Measurements from ENCODE around the gene GLMP. TPM values are rescaled to one million over a fixed set of nuclear protein-coding genes. Genes with fewer than 3 reads are reported as not detected.

Gene GLMP
- total and polyA plus RNA-seq, 2 donors (not counting 3 experiments of a cell fraction or from before 2014, with no cell fraction given) = 84.3 to 109 TPM

GRCh38 chr1:156253634-156254033 lies 41.8 kb downstream of the GLMP start:
- intact Hi-C loops (cut with micrococcal nuclease) = no loop called here
- dilution Hi-C loops (cut with MboI; ENCODE audit: extremely low pct_ligation_motif_present, low sequenced_read_pairs) = no loop called here
- ChIA-PET POLR2A (no interaction called here), CTCF (interaction anchor here (1.6 kb wide), 1 partner anchor 108 kb away, joined by 6 read pairs; no protein-coding TSS in a partner anchor)
- no peak for DNase-seq (ENCODE audit: low read depth, low spot score)
- Histone ChIP-seq H3K36me3 (ENCODE audit: control insufficient read depth in 2 of 2, extremely low read depth in 1 of 2, insufficient read depth in 2 of 2, low read length in 2 of 2) (peaks cover 23 to 67% of the 10 kb centered on the region in 2 experiments), H3K9me3 (replicated peaks; ENCODE audit: control insufficient read depth, insufficient read depth, low read length) (no peaks in the 10 kb centered on the region), H3K4me1 (ENCODE audit: control insufficient read depth, extremely low read depth, insufficient read depth, low read length) (peaks cover 8% of the 10 kb centered on the region), H4K20me1 (replicated peaks; ENCODE audit: control insufficient read depth, extremely low read depth, insufficient read depth, low read length) (no peaks in the 10 kb centered on the region), H3K4me2 (ENCODE audit: insufficient read depth, low read length) (no peak overlapping the region), H2AFZ (ENCODE audit: low read depth, low read length) (no peak overlapping the region), H3K79me2 (ENCODE audit: control insufficient read depth, insufficient read depth, low read length) (no peaks in the 10 kb centered on the region), H3K27ac (ENCODE audit: insufficient read depth, low read depth, low read length) (no peak overlapping the region), H3K27me3 (ENCODE audit: control insufficient read depth in 2 of 2, insufficient read depth in 2 of 2, low read length in 2 of 2) (no peaks in the 10 kb centered on the region), H3K4me3 (replicated peaks in 1 of 3; ENCODE audit: insufficient read depth in 1 of 3, low read depth in 1 of 3, low read length in 3 of 3) (no peak overlapping the region), H3K9me1 (replicated peaks; ENCODE audit: control insufficient read depth, extremely low read depth, insufficient read depth, low read length) (no peaks in the 10 kb centered on the region), H3K9ac (replicated peaks; ENCODE audit: extremely low read depth, insufficient read depth, low read length) (no peak overlapping the region)
- no TSS peak for BruUV-seq (replicated peaks)
- TF ChIP-seq MYC (IDR thresholded peaks at IDR 0.05; ENCODE audit: low read depth, low read length) (no peak), POLR2AphosphoS5 (IDR thresholded peaks at IDR 0.05; ENCODE audit: insufficient read depth, low read depth, low read length) (no peak), MAX (IDR thresholded peaks at IDR 0.05; ENCODE audit: insufficient read depth, insufficient read length) (no peak), JUN (IDR thresholded peaks at IDR 0.05; ENCODE audit: borderline replicate concordance, insufficient read depth, insufficient read length, low read depth) (no peak), GATA2 (IDR thresholded peaks at IDR 0.05; ENCODE audit: insufficient read depth, insufficient read length, low read depth, low read length) (no peak), FOS (IDR thresholded peaks at IDR 0.05; ENCODE audit: borderline replicate concordance, insufficient read depth, low read length) (no peak), EZH2 (IDR thresholded peaks at IDR 0.05; ENCODE audit: borderline replicate concordance, low read depth, low read length, severe bottlenecking) (no peak), POLR2A (IDR thresholded peaks at IDR 0.05; ENCODE audit: low read depth, low read length) (no peak)
- FAIRE-seq = no peak

- Histone ChIP-seq H3K79me2 (ENCODE audit: control insufficient read depth, insufficient read depth, low read length) (no peaks in the 10 kb centered on the region), H3K4me2 (ENCODE audit: insufficient read depth, low read length) (no peak overlapping the region), H4K20me1 (replicated peaks; ENCODE audit: control insufficient read depth, extremely low read depth, insufficient read depth, low read length) (no peaks in the 10 kb centered on the region), H3K4me3 (replicated peaks in 1 of 3; ENCODE audit: insufficient read depth in 1 of 3, low read depth in 1 of 3, low read length in 3 of 3) (no peak overlapping the region), H3K27me3 (ENCODE audit: control insufficient read depth in 2 of 2, insufficient read depth in 2 of 2, low read length in 2 of 2) (no peaks in the 10 kb centered on the region), H3K4me1 (ENCODE audit: control insufficient read depth, extremely low read depth, insufficient read depth, low read length) (peaks cover 8% of the 10 kb centered on the region), H3K9ac (replicated peaks; ENCODE audit: extremely low read depth, insufficient read depth, low read length) (no peak overlapping the region), H3K9me3 (replicated peaks; ENCODE audit: control insufficient read depth, insufficient read depth, low read length) (no peaks in the 10 kb centered on the region), H3K27ac (ENCODE audit: insufficient read depth, low read depth, low read length) (no peak overlapping the region), H3K9me1 (replicated peaks; ENCODE audit: control insufficient read depth, extremely low read depth, insufficient read depth, low read length) (no peaks in the 10 kb centered on the region), H2AFZ (ENCODE audit: low read depth, low read length) (no peak overlapping the region), H3K36me3 (ENCODE audit: control insufficient read depth in 2 of 2, extremely low read depth in 1 of 2, insufficient read depth in 2 of 2, low read length in 2 of 2) (peaks cover 16 to 53% of the 10 kb centered on the region in 2 experiments)
- dilution Hi-C loops (cut with MboI; ENCODE audit: extremely low pct_ligation_motif_present, low sequenced_read_pairs) (no loop called here), intact Hi-C loops (cut with micrococcal nuclease) (no loop called here)
- DNase-seq (ENCODE audit: low read depth, low spot score) (peak; percentile 18), FAIRE-seq (peak; percentile 61)
- ChIA-PET CTCF (interaction anchor here (0.6 to 1.5 kb wide), 7 partner anchors 8 to 155 kb away, joined by 3 to 7 read pairs (median 3); partner anchors contain the start of gene GLMP), POLR2A (no interaction called here)
- TF ChIP-seq MYC (IDR thresholded peaks at IDR 0.05; ENCODE audit: low read depth, low read length) (no peak), GATA2 (IDR thresholded peaks at IDR 0.05; ENCODE audit: insufficient read depth, insufficient read length, low read depth, low read length) (peak; percentile 36), POLR2AphosphoS5 (IDR thresholded peaks at IDR 0.05; ENCODE audit: insufficient read depth, low read depth, low read length) (no peak), EZH2 (IDR thresholded peaks at IDR 0.05; ENCODE audit: borderline replicate concordance, low read depth, low read length, severe bottlenecking) (no peak), POLR2A (IDR thresholded peaks at IDR 0.05; ENCODE audit: low read depth, low read length) (no peak), FOS (IDR thresholded peaks at IDR 0.05; ENCODE audit: borderline replicate concordance, insufficient read depth, low read length) (no peak), MAX (IDR thresholded peaks at IDR 0.05; ENCODE audit: insufficient read depth, insufficient read length) (no peak)
- BruUV-seq (replicated peaks) = no TSS peak
Measured at GRCh38 chr1:156251527-156251926, 44.0 kb downstream of the GLMP start.

Data from endothelial cell of umbilical vein (primary cell).